ENCODE measurements around the gene MRO.
"Not testable (repeated sequence)": the region's sequence is repeated elsewhere in the genome, so short reads cannot be mapped to it uniquely, and the experiment has no call there.

The MRO gene

DNA sequence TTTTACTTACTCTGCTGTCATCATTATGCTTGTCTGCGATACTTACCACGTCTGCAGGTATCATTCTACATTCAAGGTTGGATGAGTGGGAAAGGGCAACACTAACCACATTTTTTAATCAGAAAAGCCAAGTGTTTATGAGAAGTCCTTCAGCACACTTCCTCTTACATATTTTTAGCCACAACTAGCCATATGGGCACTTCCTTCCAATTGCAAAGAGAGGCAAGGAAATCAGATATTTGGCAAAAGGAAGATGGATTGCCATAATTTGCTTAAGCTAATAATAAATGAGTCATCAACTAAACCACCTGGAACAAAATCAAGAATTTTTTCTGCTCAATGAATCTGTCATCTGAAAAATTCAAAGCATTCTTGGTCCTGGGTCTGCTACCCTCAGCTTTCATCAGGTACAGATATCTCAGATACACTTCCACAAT lies 16.7 kb upstream of the MRO start:
- no peak for DNase-seq (ENCODE audit: low read depth in 3 of 3, low spot score in 1 of 3)

DNA sequence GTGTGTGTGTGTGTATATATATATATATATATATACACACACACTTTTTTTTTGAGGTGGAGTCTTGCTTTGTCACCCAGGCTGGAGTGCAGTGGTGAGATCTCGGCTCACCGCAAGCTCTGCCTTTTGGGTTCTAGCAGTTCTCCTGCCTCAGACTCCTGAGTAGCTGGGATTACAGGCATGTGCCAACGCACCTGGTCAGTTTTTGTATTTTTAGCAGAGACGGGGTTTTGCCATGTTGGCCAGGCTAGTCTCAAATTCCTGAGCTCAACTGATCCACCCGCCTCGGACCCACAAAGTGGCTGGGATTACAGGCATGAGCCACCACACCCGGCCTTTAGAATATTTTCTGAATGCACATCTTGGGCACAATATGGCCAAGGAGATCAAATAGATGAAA lies 13.7 kb upstream of the MRO start:
- not testable (repeated sequence) for DNase-seq (ENCODE audit: low read depth in 3 of 3, low spot score in 1 of 3)

DNA sequence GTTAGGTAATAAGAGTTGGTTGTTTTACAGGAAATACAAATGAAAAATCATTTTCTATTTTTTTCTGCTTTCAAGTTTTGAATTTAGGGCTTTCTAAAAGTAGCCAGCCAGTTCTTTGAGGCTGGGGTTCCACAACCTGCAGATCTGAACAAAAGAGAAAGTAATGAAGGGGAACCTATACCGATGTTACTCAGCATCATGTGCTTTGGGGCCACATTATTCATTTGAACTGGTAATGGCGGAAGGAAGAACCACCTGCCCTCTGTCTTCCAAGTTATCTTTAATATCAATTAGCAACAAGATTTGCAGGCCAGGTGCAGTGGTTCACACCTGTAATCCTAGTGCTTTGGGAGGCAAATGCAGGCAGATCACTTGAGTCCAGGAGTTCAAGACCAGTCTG lies 12.9 kb upstream of the MRO start:
- DNase-seq (ENCODE audit: low read depth in 3 of 3, low spot score in 1 of 3), result no peak

DNA sequence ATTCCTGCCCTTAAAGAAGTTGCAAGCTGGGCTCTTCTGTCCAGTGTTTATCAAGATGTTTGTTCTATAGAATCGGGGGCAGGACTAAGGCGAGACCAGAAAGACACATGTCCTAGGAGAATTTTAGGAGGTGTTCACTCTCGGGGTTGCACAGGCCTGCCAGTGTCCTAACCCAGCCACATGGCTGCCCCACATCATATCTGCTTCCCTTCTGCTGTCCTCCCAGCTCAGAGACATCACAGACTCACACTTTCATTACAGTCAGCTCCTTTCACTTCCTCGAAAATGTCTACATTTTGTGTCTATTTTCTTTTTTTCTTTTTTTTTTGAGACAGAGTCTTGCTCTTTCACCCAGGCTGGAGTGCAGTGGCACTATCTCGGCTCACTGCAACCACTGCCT lies 10.7 kb upstream of the MRO start:
- DNase-seq (ENCODE audit: low read depth in 3 of 3, low spot score in 1 of 3), result no peak

DNA sequence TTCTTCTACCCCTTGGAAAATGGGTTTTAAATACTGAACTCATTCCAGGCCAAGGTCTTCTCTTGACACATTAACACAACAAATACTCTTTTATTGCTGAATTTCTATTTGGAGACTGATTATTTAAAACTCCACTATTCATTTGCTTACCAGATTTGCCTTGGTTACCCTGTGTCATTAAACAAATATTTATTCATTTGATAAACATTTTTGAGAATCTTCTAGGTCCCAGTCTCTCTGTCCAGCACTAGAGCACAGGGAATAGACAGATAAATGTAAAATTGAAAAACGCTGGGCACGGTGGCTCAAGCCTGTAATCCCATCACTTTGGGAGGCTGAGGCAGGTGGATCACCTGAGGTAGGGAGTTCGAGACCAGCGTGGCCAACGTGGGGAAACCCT lies 9.8 kb upstream of the MRO start:
- no peak for DNase-seq (ENCODE audit: low read depth in 3 of 3, low spot score in 1 of 3)

DNA sequence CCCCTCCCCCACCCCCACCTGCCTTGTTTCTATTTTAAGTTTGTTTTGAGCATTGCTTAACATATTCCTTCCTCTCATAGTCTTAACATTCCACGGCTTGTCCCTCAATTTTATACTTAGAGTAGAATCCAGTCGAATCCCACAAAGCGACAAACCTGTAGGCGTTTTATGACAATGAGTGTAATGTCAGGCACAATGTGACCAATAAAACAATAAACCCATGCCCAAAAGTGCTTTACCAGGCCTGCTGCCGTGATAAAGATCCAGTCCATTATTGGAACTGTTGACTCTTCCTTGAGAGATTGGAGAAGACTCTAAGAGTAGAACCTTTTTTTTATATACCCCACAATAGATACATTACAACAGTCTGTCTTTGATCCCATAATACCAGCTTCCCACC lies 6.2 kb upstream of the MRO start:
- no peak for DNase-seq (ENCODE audit: low read depth in 3 of 3, low spot score in 1 of 3)

DNA sequence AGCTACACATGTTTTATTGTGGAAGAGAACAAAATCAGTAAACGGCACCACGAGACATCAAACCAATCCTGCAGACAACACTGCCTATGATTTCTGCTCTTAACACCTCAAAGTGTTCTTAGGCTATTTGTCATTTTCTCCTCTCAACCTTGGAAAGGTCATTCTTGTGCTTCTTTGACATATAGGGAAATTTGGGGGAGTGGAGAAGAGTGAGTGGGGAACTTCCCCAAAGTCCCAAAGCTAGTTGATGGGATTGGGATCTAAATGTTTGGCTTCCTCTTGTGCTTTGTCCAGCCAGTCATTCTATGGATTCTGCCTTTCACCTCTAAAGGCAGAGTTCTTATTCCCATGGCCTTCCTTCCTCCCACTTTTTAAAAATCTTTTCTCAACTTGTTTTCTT lies 5.8 kb upstream of the MRO start:
- DNase-seq (ENCODE audit: low read depth in 3 of 3, low spot score in 1 of 3), result no peak

DNA sequence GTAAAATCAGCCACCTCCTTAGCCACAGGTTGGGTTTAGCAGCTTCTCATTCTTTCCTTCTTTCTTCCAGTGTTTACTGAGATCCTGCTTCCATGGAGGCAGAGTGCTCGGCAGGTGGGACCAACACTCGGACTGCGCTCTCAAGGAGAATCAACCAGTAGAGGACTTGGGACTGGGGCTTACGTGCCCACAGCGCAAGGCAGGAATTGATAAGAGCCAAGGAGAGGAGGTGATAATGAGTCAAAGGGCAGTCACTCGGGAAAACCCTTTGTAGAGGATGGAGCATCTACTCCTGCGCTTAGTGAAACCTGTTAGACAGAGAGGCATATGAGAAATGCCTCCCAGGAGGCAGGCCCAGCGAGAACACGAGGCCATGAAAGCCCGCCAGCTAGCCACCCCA lies 2.9 kb upstream of the MRO start:
- no peak for DNase-seq (ENCODE audit: low read depth in 3 of 3, low spot score in 1 of 3)

DNA sequence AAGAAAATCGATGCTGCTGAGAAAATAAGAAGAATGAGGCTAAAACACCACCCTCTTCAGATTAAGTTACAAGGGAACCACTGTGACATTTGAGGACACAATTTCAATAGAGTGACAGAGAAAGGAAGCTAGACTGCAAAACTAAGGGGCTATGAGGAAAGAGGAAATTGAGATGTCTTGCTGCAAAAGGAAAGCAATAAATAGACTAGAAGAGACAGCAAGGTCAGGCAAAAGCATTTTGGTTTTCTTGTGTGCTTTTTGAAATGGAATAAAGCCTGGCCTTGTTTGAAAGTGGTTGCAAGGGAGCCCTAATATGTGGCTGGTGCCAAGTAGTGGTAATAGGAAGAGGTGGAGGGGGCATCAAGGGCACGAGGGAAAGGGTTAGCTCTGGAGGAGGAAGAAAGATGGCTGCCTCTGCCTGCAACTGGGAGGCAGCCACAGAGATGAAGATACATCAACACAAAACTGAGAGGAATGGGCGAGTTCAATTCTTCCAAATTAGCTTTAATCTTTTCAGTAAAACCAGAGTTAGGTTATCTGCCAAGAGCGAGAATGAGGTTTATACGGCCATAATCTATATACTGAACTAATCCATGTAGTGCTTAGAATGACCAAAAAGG lies 1.2 kb upstream of the MRO start:
- no peak for DNase-seq (ENCODE audit: low read depth in 3 of 3, low spot score in 1 of 3)

DNA sequence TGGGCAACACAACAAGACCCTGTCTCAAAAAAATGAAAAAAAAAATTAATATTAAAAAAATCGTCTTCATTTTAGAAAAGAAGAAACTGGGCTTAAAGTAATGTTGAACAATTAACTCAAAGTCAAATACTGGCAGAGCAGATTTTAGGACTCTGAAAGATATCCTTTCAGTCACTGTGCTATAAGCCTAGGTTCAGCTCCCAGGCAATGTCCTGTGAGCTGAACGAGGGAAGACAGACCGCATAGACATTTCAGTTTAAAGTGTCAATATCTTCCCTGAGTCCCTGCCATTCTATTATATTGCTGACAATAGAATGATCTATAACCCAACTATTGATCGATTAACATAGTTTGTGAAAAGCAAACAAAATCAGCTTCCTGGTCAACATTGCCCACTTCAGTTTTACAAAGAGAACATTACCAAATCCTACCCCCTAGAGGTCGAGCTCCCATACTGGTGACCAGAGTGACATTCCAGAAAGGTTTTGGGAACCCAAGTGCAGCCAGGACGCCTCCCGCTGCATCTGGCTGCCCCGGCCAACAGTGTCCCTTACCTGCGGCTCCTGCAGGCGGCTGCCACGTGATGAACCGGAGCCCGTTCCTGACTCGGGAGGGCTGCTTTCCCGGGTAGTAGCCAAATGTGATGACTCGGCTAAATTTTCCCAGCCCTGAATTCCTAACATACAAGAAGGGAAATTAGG lies 639 bp downstream of the MRO start:
- no peak for DNase-seq (ENCODE audit: low read depth in 3 of 3, low spot score in 1 of 3)

DNA sequence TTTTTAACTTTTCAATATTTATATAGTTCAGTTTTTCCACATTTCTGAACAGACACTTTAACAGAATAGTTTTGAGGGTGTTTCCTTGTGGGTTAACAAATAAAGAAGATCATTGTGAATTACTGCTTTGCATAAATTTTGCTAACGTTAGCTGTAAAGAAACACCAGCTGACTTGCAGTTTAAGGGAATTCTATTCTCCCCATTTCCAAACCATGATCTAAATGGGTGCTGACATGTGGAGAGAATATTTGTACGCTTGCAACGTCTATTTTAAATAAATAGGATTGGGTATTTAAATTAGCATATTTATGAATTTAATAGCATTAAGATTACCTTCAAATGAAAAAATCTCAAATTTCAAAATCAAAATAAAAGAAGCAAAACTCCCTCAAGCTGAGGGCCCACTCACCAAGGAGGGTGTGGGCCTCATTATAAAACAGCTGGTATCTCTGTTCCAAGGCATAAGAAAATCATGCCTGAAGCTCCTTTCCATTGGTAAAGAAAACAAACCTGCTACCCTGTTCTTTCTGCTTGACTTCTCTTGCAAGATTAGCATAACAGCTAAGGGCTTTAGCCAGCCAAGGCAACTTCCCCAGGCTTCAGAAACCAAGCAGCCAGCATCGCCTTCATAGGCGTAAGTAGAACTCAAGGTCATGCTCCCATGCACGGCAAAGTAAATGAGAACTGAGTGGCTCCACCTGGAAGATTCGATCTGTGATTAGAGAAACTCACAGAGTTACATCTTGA lies 3.2 kb downstream of the MRO start:
- no peak for DNase-seq (ENCODE audit: low read depth in 3 of 3, low spot score in 1 of 3)

DNA sequence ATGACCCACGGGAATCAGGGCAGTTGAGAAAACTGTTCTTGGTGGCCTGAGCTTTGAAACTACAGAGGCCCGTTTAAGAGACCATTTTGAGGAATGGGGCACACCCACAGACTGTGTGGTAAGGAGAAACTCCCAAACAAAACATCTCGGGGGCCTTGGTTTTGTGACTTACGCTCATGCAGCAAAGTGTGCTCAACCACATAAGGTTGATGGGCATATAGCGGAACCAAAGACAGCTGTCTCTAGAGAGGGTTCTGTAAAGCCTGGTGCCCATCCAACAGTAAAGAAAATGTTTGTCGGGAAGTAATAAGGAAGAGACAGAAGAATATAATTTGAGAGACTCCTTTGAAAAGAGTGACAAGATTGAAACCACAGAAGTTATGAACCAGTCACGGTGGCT lies 5.4 kb downstream of the MRO start:
- DNase-seq (ENCODE audit: low read depth in 3 of 3, low spot score in 1 of 3), result no peak

DNA sequence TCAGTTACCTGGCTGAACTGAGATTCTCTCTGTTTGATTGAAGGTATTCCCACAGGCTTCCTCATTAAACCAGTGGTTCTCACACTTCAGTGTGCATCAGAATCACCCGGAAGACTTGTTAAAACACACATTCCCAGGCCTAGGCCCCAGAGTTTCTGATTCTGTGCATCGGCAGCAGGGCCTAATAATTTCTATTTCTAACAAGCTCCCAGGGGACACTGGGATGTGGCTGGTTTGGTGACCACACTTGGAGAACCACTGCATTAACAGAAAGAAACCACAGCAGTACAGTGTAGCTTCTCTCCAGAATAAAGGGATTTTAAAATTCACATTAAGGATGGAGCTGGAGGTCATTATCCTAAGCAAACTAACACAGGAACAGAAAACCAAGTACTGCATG lies 6.5 kb downstream of the MRO start:
- no peak for DNase-seq (ENCODE audit: low read depth in 3 of 3, low spot score in 1 of 3)

DNA sequence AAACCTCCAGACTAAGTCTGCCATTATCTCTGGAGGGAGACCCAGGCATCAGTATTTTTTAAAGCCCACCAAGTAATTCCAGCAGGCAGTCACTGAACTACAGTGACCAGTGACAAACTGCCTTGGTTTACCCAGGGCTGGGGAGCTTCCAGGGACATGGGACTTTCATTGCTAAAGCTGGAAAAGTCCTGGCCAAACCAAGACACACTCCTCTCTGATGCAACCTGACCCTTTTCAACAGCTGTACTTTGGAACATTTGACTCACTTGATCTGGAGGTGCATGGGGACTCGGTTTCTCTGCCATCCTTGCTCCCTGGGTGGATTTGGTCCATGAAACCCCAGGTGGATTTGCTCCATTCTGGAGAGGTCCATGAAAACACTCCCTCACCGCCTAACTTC lies 7.0 kb downstream of the MRO start:
- no peak for DNase-seq (ENCODE audit: low read depth in 3 of 3, low spot score in 1 of 3)

DNA sequence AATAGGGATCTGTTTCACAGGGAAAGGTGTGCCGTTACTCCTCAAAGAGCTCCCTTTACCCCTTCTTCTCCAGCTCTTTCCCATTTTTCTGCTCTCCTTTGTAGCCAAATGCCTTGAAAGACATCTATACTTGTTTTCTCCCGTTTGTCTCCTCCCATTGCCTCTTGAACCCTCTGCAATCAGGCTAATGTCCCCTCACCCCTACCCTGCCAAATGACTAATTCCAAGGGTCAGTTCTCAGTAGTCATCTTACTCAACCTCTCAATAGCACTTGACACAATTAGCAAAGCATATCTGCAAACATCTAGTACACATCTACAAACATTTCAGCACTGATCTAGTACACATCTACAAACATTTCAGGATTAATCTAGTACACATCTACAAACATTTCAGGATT lies 12.6 kb downstream of the MRO start:
- no peak for DNase-seq (ENCODE audit: low read depth in 3 of 3, low spot score in 1 of 3)

DNA sequence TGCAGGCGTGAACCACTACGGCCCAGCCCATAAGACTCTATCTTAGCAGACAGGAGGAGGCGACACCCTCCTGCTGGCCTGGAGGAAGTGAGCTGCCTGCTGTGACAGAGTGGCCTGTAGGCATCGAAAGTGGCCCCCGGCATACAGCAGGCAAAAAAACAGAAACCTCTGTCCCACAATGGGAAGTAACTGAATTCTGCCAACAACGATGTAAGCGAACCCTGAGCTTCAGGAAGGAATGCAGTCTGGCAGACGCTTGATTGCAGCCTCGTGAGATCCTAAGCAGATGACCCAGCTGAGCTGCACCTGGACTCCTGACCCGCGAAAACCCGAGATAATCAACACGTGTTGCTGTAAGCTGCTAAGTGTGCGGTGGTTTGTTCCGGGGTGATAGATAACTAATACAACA lies 13.6 kb downstream of the MRO start:
- no peak for DNase-seq (ENCODE audit: low read depth in 3 of 3, low spot score in 1 of 3)

DNA sequence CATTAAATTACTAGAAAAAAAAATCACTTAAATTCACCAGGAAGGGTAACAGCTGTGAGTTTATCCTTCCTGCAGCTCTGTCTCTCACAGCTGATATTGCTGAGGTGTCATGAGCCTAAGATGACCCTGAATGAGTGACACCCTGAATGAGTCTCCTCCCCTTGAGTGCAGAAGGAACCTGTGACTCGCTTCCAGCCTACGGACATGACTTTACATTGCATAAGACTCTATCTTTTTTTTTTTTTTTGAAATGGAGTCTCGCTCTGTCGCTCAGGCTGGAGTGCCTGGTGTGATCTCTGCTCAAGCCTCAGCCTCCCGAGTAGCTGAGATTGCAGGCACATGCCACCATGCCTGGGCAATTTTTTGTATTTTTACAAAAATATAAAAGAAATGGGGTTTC lies 14.1 kb downstream of the MRO start:
- no peak for DNase-seq (ENCODE audit: low read depth in 3 of 3, low spot score in 1 of 3)

DNA sequence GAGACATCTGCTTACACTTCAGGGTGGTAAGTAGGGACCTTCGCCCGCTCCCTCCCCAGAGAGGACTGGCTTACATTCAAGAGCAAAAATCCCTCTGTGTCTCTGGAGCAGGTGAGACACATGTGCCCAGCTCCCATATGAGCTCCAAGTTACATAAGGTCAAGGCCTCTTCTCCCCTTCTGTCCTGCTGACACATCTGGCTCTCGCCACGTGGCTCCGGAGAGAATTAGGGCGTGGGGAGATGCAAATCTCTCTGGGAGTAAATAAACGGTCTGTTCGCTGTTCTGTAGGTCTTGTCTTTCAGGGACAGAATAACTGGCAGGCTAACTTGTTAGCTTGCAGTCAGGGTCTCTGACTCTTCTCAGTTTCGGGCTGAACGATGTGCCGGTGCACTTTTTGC lies 16.2 kb downstream of the MRO start:
- no peak for DNase-seq (ENCODE audit: low read depth in 3 of 3, low spot score in 1 of 3)

DNA sequence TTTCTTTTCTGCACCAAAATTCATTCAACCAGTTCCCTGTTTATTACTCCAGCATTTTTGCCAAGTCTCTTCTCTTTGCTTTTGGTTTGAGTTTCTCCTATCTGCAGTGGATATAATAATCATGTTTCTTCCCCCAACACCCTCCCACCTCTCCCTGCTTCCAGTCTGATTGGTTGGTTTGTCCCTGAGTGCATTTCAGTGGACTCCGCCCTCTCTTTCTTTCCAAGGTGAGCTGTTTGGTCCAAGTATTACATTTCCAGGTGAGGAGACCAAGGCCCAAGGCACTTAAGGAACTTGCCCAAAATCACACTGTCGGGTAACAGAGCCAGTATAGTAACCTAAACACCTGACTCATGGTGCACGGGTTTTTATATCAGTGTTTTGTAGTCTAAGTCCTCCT lies 17.7 kb downstream of the MRO start:
- no peak for DNase-seq (ENCODE audit: low read depth in 3 of 3, low spot score in 1 of 3)

DNA sequence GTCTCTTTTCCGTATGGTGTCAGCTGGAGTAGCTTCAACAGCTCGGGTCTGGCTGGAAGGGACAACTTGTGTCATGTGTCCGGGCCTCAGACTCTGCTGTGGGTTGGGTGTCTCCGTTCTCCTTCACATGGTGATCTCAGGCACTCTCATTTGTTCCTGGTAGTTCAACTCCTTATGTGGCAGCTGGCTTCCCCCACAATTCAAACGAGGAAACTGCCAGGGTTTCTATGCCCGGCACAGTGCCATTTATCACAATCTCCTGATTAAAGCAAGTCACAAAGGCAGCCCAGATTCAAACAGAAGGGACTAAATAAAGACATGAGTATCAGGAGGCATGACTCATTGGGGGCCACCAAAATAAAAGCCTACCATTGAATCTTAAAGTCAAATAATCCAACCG lies 22.7 kb downstream of the MRO start:
- no peak for DNase-seq (ENCODE audit: low read depth in 3 of 3, low spot score in 1 of 3)

DNA sequence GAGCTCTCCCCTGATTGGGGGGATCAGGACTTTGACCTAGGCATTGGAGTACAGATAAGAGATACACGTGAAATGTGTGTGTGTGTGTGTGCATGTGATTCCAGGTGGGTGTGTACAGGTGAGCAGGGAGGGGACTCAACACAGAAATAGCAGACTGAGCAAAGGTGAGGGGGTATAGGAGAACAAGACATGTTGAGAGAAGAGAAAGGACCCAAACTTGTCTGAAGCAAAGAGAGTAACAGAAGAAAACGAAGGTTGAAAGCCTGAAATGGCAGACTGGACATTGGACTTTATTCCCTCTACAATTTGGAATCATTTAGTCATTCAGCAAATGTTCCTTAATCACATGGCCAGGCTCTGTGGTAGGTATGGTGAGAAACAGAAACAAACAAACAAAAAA lies 23.3 kb downstream of the MRO start:
- DNase-seq (ENCODE audit: low read depth in 3 of 3, low spot score in 1 of 3), result no peak

All from stimulated activated CD4-positive, alpha-beta T cell treated with anti-CD3 and anti-CD28 coated beads, TNF-alpha, amount 100 ng/mL, for 1 hour (primary cell).